ENCODE results near the gene ACBD6.

The ACBD6 gene

GRCh38 chr1:180380259-180381183 is 121.9 kb downstream of the ACBD6 start:
- Histone ChIP-seq H3K4me1 (ENCODE audit: control insufficient read depth, insufficient read depth, low read length) (no peaks in the 10 kb centered on the region), H3K36me3 (ENCODE audit: control insufficient read depth, insufficient read depth, low read length) (no peaks in the 10 kb centered on the region), H3K27ac (ENCODE audit: insufficient read depth, low read depth, low read length, poor library complexity, severe bottlenecking) (no peak overlapping the region), H3K4me3 (ENCODE audit: insufficient read depth, low read depth, low read length) (no peak overlapping the region), H3K9me3 (ENCODE audit: control insufficient read depth, low read length) (no peaks in the 10 kb centered on the region), H3K27me3 (ENCODE audit: control insufficient read depth, insufficient read depth, low read length, poor library complexity, severe bottlenecking) (no peaks in the 10 kb centered on the region)
- WGBS, 2 experiments = 94 to 100% methylated on average over 1 to 3 of the region's 3 CpGs

GRCh38 chr1:180376800-180377199 is 125.6 kb downstream of the ACBD6 start:
- Histone ChIP-seq H3K9me3 (ENCODE audit: control insufficient read depth, low read length) (no peaks in the 10 kb centered on the region), H3K4me3 (ENCODE audit: insufficient read depth, low read depth, low read length) (no peak overlapping the region), H3K4me1 (ENCODE audit: control insufficient read depth, insufficient read depth, low read length) (no peaks in the 10 kb centered on the region), H3K36me3 (ENCODE audit: control insufficient read depth, insufficient read depth, low read length) (no peaks in the 10 kb centered on the region), H3K27ac (ENCODE audit: insufficient read depth, low read depth, low read length, poor library complexity, severe bottlenecking) (no peak overlapping the region), H3K27me3 (ENCODE audit: control insufficient read depth, insufficient read depth, low read length, poor library complexity, severe bottlenecking) (no peaks in the 10 kb centered on the region)
- 70% methylated on average over 2 of the region's 3 CpGs; no CpG with 5 or more reads in 1 of the 2 experiments for WGBS, 2 experiments

GRCh38 chr1:180376253-180376652 is 126.1 kb downstream of the ACBD6 start:
- Histone ChIP-seq H3K27ac (ENCODE audit: insufficient read depth, low read depth, low read length, poor library complexity, severe bottlenecking) (no peak overlapping the region), H3K9me3 (ENCODE audit: control insufficient read depth, low read length) (no peaks in the 10 kb centered on the region), H3K27me3 (ENCODE audit: control insufficient read depth, insufficient read depth, low read length, poor library complexity, severe bottlenecking) (no peaks in the 10 kb centered on the region), H3K4me3 (ENCODE audit: insufficient read depth, low read depth, low read length) (no peak overlapping the region), H3K36me3 (ENCODE audit: control insufficient read depth, insufficient read depth, low read length) (no peaks in the 10 kb centered on the region), H3K4me1 (ENCODE audit: control insufficient read depth, insufficient read depth, low read length) (no peaks in the 10 kb centered on the region)
- 92 to 100% methylated on average over 1 of the region's 1 CpG for WGBS, 2 experiments

- Histone ChIP-seq H3K36me3 (ENCODE audit: control insufficient read depth, insufficient read depth, low read length) (no peaks in the 10 kb centered on the region), H3K27ac (ENCODE audit: insufficient read depth, low read depth, low read length, poor library complexity, severe bottlenecking) (no peak overlapping the region), H3K27me3 (ENCODE audit: control insufficient read depth, insufficient read depth, low read length, poor library complexity, severe bottlenecking) (no peaks in the 10 kb centered on the region), H3K4me3 (ENCODE audit: insufficient read depth, low read depth, low read length) (no peak overlapping the region), H3K9me3 (ENCODE audit: control insufficient read depth, low read length) (no peaks in the 10 kb centered on the region), H3K4me1 (ENCODE audit: control insufficient read depth, insufficient read depth, low read length) (no peaks in the 10 kb centered on the region)
- WGBS, 2 experiments = 92 to 96% methylated on average over 2 of the region's 4 CpGs
These were observed 129.6 kb downstream of the ACBD6 start for GRCh38 chr1:180372728-180373127.

GRCh38 chr1:180370597-180370996 is 131.8 kb downstream of the ACBD6 start:
- no peaks in the 10 kb centered on the region for H3K36me3 ChIP-seq (ENCODE audit: control insufficient read depth, insufficient read depth, low read length)

GRCh38 chr1:180370188-180370587 is 132.2 kb downstream of the ACBD6 start:
- Histone ChIP-seq H3K4me3 (ENCODE audit: insufficient read depth, low read depth, low read length) (no peak overlapping the region), H3K36me3 (ENCODE audit: control insufficient read depth, insufficient read depth, low read length) (no peaks in the 10 kb centered on the region), H3K9me3 (ENCODE audit: control insufficient read depth, low read length) (no peaks in the 10 kb centered on the region)

More at GRCh38 chr1:180370597-180370996, 131.8 kb downstream of the ACBD6 start:
- no CpG with 5 or more reads among the region's 1 CpG for WGBS, 2 experiments
- Histone ChIP-seq H3K27me3 (ENCODE audit: control insufficient read depth, insufficient read depth, low read length, poor library complexity, severe bottlenecking) (no peaks in the 10 kb centered on the region), H3K9me3 (ENCODE audit: control insufficient read depth, low read length) (no peaks in the 10 kb centered on the region), H3K4me1 (ENCODE audit: control insufficient read depth, insufficient read depth, low read length) (no peaks in the 10 kb centered on the region), H3K27ac (ENCODE audit: insufficient read depth, low read depth, low read length, poor library complexity, severe bottlenecking) (no peak overlapping the region), H3K4me3 (ENCODE audit: insufficient read depth, low read depth, low read length) (no peak overlapping the region)

GRCh38 chr1:180369061-180369460 is 133.3 kb downstream of the ACBD6 start:
- Histone ChIP-seq H3K27me3 (ENCODE audit: control insufficient read depth, insufficient read depth, low read length, poor library complexity, severe bottlenecking) (no peaks in the 10 kb centered on the region), H3K36me3 (ENCODE audit: control insufficient read depth, insufficient read depth, low read length) (no peaks in the 10 kb centered on the region), H3K4me3 (ENCODE audit: insufficient read depth, low read depth, low read length) (no peak overlapping the region), H3K9me3 (ENCODE audit: control insufficient read depth, low read length) (no peaks in the 10 kb centered on the region), H3K4me1 (ENCODE audit: control insufficient read depth, insufficient read depth, low read length) (no peaks in the 10 kb centered on the region), H3K27ac (ENCODE audit: insufficient read depth, low read depth, low read length, poor library complexity, severe bottlenecking) (no peak overlapping the region)
- 93 to 94% methylated on average over 6 of the region's 6 CpGs for WGBS, 2 experiments

More at GRCh38 chr1:180370188-180370587, 132.2 kb downstream of the ACBD6 start:
- Histone ChIP-seq H3K27ac (ENCODE audit: insufficient read depth, low read depth, low read length, poor library complexity, severe bottlenecking) (no peak overlapping the region), H3K27me3 (ENCODE audit: control insufficient read depth, insufficient read depth, low read length, poor library complexity, severe bottlenecking) (no peaks in the 10 kb centered on the region), H3K4me1 (ENCODE audit: control insufficient read depth, insufficient read depth, low read length) (no peaks in the 10 kb centered on the region)

- Histone ChIP-seq H3K9me3 (ENCODE audit: control insufficient read depth, low read length) (no peaks in the 10 kb centered on the region), H3K36me3 (ENCODE audit: control insufficient read depth, insufficient read depth, low read length) (no peaks in the 10 kb centered on the region), H3K27me3 (ENCODE audit: control insufficient read depth, insufficient read depth, low read length, poor library complexity, severe bottlenecking) (no peaks in the 10 kb centered on the region), H3K4me1 (ENCODE audit: control insufficient read depth, insufficient read depth, low read length) (no peaks in the 10 kb centered on the region), H3K27ac (ENCODE audit: insufficient read depth, low read depth, low read length, poor library complexity, severe bottlenecking) (no peak overlapping the region), H3K4me3 (ENCODE audit: insufficient read depth, low read depth, low read length) (no peak overlapping the region)
- 95 to 98% methylated on average over 2 of the region's 2 CpGs for WGBS, 2 experiments
These were observed 135.9 kb downstream of the ACBD6 start for GRCh38 chr1:180366371-180367068.

- Histone ChIP-seq H3K27me3 (ENCODE audit: control insufficient read depth, insufficient read depth, low read length, poor library complexity, severe bottlenecking) (no peaks in the 10 kb centered on the region), H3K36me3 (ENCODE audit: control insufficient read depth, insufficient read depth, low read length) (no peaks in the 10 kb centered on the region), H3K27ac (ENCODE audit: insufficient read depth, low read depth, low read length, poor library complexity, severe bottlenecking) (no peak overlapping the region), H3K4me1 (ENCODE audit: control insufficient read depth, insufficient read depth, low read length) (no peaks in the 10 kb centered on the region), H3K9me3 (ENCODE audit: control insufficient read depth, low read length) (no peaks in the 10 kb centered on the region), H3K4me3 (ENCODE audit: insufficient read depth, low read depth, low read length) (no peak overlapping the region)
- WGBS, 2 experiments = 48 to 67% methylated on average over 2 to 3 of the region's 3 CpGs
These were observed 137.3 kb downstream of the ACBD6 start for GRCh38 chr1:180365039-180365438.

- Histone ChIP-seq H3K27me3 (ENCODE audit: control insufficient read depth, insufficient read depth, low read length, poor library complexity, severe bottlenecking) (no peaks in the 10 kb centered on the region), H3K27ac (ENCODE audit: insufficient read depth, low read depth, low read length, poor library complexity, severe bottlenecking) (no peak overlapping the region), H3K4me3 (ENCODE audit: insufficient read depth, low read depth, low read length) (no peak overlapping the region), H3K36me3 (ENCODE audit: control insufficient read depth, insufficient read depth, low read length) (no peaks in the 10 kb centered on the region), H3K9me3 (ENCODE audit: control insufficient read depth, low read length) (no peaks in the 10 kb centered on the region), H3K4me1 (ENCODE audit: control insufficient read depth, insufficient read depth, low read length) (no peaks in the 10 kb centered on the region)
- WGBS, 2 experiments = 88 to 90% methylated on average over 4 to 5 of the region's 5 CpGs
These were observed 139.0 kb downstream of the ACBD6 start for GRCh38 chr1:180363246-180363995.

Data from ectodermal cell (in vitro differentiated cells).